Activated naive CD8-positive, alpha-beta T cell treated with anti-CD3 and anti-CD28 coated beads for 36 hours (primary cell): ENCODE data around the gene LAMA3. TPM values are rescaled to one million over a fixed set of nuclear protein-coding genes. Genes with fewer than 3 reads are reported as not detected.

Experiments
- DNase-seq: peaks from one replicate; pipeline ENCODE4 v3.0.0; 2021
- H3K27ac Mint-ChIP-seq: one replicate; pipeline ENCODE4 v1.8.0; 2022; ENCODE audit warnings: mild to moderate bottlenecking, moderate library complexity, mixed read lengths
- H3K27me3 Mint-ChIP-seq: one replicate; pipeline ENCODE4 v1.8.0; 2022; ENCODE audit warnings: mild to moderate bottlenecking, mixed read lengths
- H3K36me3 Mint-ChIP-seq: one replicate; pipeline ENCODE4 v1.8.0; 2021; ENCODE audit warnings: mild to moderate bottlenecking, mixed read lengths
- H3K4me1 Mint-ChIP-seq: one replicate; pipeline ENCODE4 v1.8.0; 2021; ENCODE audit warnings: mixed read lengths
- H3K4me3 Mint-ChIP-seq: one replicate; pipeline ENCODE4 v1.8.0; 2022; ENCODE audit warnings: mild to moderate bottlenecking, moderate library complexity, mixed read lengths
- H3K9me3 Mint-ChIP-seq: one replicate; pipeline ENCODE4 v1.8.0; 2022; ENCODE audit warnings: mixed read lengths
- total RNA-seq, 2 experiments: library from RNA; stranded (reverse); gene quantifications; one replicate each; pipeline ENCODE4 v1.2.3, GENCODE V29; 2021

LAMA3 gene
- total RNA-seq, 2 experiments from 2014 or later, result 0.31 to 0.42 TPM

DNA sequence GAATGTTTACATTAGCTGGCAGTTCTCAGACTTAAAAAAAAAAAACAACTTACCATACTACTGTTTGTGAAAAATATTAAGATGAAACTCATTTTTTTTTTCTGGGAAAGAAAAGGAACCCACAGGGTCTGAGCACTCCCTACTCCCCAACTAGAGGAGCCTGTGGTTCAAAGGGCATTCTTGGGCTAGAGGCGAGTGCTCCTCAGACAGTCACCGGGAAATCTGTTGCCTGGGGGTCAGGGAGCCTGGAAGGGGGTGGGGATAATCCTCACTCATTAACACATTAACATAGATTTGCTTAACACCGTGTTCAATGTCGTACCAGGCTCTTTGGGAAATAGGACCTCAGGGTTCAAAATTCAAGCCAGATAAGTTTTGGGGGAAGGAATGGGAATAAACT is 57.6 kb downstream of the LAMA3 start:
- no peaks in the 10 kb centered on the region for H3K36me3 Mint-ChIP-seq
- no peaks in the 10 kb centered on the region for H3K4me1 Mint-ChIP-seq
- no peak overlapping the region for H3K27ac Mint-ChIP-seq
- no peak overlapping the region for H3K4me3 Mint-ChIP-seq
- no peaks in the 10 kb centered on the region for H3K9me3 Mint-ChIP-seq
- H3K27me3 Mint-ChIP-seq, result peaks cover 6% of the 10 kb centered on the region
- no peak for DNase-seq

DNA sequence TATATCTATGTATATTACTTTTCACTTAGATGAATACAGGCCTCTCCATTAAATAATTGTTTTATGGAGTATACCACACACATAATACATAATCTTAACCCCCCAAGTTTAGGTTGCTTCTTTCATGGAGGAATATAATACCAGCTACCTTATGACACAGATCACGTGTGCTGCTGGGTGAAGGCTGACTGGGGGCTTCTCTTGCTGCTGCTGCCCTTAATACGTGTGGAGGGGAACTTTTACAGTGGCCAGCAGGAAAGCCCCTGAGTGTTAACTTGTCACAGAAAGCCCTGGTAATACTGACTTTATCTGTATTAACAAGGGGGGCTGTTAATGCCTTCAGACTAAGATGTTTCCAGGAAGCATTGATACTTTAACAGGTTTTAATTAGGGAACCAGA is 63.1 kb downstream of the LAMA3 start:
- Mint-ChIP-seq H3K27me3 (no peaks in the 10 kb centered on the region), H3K27ac (no peak overlapping the region), H3K4me1 (no peaks in the 10 kb centered on the region), H3K4me3 (no peak overlapping the region), H3K36me3 (no peaks in the 10 kb centered on the region), H3K9me3 (no peaks in the 10 kb centered on the region)
- DNase-seq, result no peak

DNA sequence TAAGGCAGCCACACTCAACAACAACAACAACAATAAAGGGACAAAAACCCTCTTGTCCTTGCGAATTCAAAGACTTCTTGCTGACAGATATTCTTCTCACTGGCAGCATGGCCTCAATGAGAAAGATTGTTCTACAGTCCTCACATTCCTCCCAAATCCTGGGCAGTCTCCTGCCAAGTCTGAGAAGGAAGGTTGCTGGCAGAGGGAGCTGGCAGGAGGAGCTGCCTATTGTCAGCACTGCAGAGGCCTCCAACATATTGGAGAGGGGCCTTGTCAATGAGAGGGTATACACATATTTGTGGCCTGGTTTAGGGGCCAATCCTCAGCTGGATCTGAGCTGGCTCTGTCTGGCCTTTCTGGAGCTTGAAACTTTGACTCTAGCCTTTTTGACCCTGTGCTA is 63.5 kb downstream of the LAMA3 start:
- no peaks in the 10 kb centered on the region for H3K4me1 Mint-ChIP-seq
- no peak for DNase-seq
- H3K36me3 Mint-ChIP-seq, result no peaks in the 10 kb centered on the region
- no peak overlapping the region for H3K27ac Mint-ChIP-seq
- no peak overlapping the region for H3K4me3 Mint-ChIP-seq
- H3K27me3 Mint-ChIP-seq, result no peaks in the 10 kb centered on the region
- no peaks in the 10 kb centered on the region for H3K9me3 Mint-ChIP-seq

DNA sequence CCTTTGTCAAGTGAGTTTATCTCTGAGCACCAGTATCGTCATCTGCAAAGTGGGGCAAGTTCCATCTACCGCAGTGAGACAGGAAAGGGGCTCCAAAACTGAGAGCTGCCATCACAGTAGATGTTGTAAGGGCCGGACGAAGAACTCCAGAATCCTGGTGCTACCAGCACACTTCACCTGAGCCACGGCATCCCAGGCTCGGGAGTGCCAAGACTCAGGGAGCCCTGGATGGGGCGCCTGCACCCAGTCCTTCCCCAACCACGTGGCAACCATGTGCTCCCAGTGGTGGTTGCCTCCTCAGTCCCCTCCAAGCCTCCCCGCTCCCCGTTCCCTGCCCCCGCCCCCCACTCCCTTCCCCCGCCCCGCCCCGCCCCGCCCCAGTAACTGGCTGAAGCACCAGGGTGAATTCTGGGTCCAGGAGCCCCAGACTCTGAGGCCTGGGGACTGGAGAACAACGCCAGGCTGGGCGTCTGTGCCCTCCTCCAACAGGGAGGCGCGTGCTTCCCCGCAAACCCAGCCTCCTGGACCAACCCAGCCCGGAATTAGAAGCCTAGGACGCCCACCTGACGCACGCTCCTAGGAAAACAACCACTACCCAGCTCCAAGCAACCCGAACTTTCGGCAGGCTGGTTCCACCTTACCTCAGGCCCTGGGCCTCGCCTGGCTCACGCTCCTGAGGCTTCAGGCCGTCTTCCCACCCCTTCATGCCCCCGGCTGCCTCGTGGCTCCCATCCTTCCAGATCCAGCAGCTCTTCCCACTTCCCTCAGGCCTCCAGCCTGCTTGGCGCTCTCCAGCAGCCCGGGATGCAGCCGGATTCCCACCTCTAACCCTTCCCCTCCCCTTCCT is 67.6 kb downstream of the LAMA3 start:
- no peak for DNase-seq
- H3K4me3 Mint-ChIP-seq, result no peak overlapping the region
- no peaks in the 10 kb centered on the region for H3K9me3 Mint-ChIP-seq
- H3K27me3 Mint-ChIP-seq, result no peaks in the 10 kb centered on the region
- H3K4me1 Mint-ChIP-seq, result no peaks in the 10 kb centered on the region
- H3K36me3 Mint-ChIP-seq, result no peaks in the 10 kb centered on the region
- no peak overlapping the region for H3K27ac Mint-ChIP-seq

DNA sequence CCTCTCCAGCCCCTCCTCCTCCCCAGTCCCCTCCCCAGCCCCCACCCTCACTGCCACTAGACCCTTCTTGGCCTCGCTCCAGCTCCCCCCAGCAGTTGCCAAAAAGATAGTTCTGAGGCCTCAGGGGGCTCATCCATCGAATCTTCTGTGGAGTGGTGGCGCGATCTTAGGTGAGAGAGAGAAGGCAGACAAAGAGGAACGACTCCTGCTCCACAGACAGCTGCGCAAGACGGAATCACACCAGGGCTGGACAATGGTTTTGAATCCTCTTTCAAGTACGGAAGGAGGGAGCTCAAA is 68.1 kb downstream of the LAMA3 start:
- Mint-ChIP-seq H3K27ac (no peak overlapping the region), H3K36me3 (no peaks in the 10 kb centered on the region), H3K4me1 (no peaks in the 10 kb centered on the region)

DNA sequence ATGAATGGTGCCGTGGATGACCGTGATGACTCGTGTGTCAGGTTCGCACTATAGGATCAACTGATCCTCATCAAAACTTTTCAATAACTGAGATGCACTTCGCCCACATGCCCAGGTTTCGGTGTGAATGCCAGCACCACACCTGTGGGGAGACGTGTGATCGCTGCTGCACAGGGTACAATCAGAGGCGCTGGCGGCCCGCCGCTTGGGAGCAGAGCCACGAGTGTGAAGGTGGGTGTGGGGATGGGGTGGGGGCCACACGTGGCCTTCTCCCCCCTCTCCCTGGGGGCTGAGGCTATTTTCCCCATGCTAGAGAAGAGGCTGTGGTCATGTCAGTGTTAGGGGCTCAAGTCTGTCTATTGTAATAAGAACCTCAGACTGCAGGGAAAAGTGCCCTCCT is 69.0 kb downstream of the LAMA3 start:
- Mint-ChIP-seq H3K4me3 (no peak overlapping the region), H3K27ac (no peak overlapping the region), H3K9me3 (no peaks in the 10 kb centered on the region), H3K36me3 (no peaks in the 10 kb centered on the region), H3K4me1 (no peaks in the 10 kb centered on the region), H3K27me3 (no peaks in the 10 kb centered on the region)
- DNase-seq, result no peak

More for the DNA sequence above, 68.1 kb downstream of the LAMA3 start:
- no peak overlapping the region for H3K4me3 Mint-ChIP-seq
- no peaks in the 10 kb centered on the region for H3K9me3 Mint-ChIP-seq
- DNase-seq, result no peak
- no peaks in the 10 kb centered on the region for H3K27me3 Mint-ChIP-seq

DNA sequence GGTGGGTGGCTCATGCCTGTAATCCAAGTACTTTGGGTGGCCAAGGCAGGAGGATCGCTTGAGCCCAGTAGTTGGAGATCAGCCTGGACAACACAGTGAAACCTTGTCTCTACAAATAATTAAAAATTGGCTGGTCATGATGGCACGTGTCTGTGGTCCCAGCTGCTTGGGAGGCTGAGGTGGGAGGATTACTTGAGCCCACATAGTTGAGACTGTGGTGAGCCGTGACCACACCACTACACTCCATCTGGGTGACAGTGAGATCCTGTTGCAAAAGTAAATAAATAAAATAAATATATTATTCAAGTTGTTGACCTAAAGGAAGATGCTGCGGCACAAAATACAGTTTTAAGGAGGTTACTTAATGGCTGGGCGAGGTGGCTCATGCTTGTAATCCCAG is 72.7 kb downstream of the LAMA3 start:
- no peak overlapping the region for H3K4me3 Mint-ChIP-seq
- no peaks in the 10 kb centered on the region for H3K9me3 Mint-ChIP-seq
- H3K36me3 Mint-ChIP-seq, result no peaks in the 10 kb centered on the region
- H3K4me1 Mint-ChIP-seq, result no peaks in the 10 kb centered on the region
- H3K27ac Mint-ChIP-seq, result no peak overlapping the region
- no peak for DNase-seq
- peaks cover 5% of the 10 kb centered on the region for H3K27me3 Mint-ChIP-seq

DNA sequence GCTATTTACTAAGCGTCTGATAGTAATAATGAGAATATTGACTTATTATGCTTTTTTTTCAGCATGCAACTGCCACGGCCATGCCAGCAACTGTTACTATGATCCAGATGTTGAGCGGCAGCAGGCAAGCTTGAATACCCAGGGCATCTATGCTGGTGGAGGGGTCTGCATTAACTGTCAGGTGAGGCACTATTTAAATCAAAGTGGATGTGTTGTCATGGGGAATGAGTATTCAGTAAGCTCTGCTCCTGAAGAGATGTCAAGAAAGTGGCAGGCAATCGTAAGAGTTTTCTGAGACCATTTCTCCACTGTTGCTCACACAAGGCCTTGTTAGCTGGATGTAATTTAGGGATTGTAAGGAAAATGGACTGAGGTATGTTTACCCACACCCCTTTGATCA is 74.1 kb downstream of the LAMA3 start:
- H3K27ac Mint-ChIP-seq, result no peak overlapping the region
- H3K36me3 Mint-ChIP-seq, result no peaks in the 10 kb centered on the region
- DNase-seq, result no peak
- no peak overlapping the region for H3K4me3 Mint-ChIP-seq
- H3K27me3 Mint-ChIP-seq, result peaks cover 7% of the 10 kb centered on the region
- H3K9me3 Mint-ChIP-seq, result peaks cover 6% of the 10 kb centered on the region
- H3K4me1 Mint-ChIP-seq, result no peaks in the 10 kb centered on the region

DNA sequence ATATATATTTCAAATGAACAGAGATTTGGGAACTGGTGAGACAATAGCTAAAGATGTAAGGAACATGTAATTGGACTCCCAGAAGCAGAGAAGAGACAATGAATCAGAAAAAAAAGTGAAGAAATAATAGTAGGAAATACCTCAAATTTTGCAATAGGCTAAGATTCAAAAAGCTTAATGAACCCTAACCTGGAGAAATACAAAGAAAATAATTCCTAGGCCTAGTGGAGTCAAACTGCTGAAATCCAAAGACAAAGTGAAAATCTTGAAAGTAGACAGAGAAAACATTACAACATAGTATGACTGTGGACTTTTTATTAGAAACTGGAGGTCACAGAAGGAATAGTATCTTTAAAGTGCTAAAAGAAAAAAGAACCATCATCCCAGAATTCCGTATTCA is 76.7 kb downstream of the LAMA3 start:
- Mint-ChIP-seq H3K27ac (no peak overlapping the region), H3K9me3 (peaks cover 10% of the 10 kb centered on the region), H3K36me3 (no peaks in the 10 kb centered on the region), H3K4me3 (no peak overlapping the region), H3K27me3 (peaks cover 7% of the 10 kb centered on the region), H3K4me1 (no peaks in the 10 kb centered on the region)
- DNase-seq, result no peak

DNA sequence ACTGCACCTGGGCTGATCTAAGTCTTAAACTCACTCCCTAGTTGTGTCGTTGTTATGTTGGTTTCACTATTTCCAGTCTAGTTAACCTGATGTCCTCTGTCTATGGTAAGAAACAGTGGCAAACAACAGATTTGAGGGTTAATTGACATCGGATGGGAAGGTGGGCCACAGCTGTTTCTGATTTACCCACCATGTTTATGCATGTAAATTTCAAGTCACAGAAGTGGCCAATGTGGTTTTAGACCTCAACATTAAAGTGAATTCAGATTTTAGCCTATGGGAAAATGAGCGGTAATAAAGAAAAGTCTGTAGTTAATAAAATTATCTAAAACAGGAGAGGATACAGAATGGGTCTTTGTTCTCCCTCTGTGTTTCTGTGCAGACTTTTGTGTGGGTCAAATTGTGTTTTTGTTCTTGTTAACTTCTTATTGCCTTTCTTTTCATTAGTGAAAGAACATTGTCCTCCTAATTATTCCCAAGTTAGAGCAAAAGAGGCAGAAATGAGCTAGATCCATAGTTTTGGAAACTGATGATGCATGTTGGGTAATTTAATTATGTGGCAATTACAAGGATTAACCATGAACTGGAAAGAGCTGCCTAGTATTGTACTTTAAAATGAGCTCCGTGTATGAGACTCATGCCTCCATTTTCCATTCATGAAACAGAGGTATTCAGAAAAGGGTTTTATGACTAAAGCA is 83.2 kb downstream of the LAMA3 start:
- Mint-ChIP-seq H3K9me3 (peaks cover 10% of the 10 kb centered on the region), H3K27ac (no peak overlapping the region), H3K4me3 (no peak overlapping the region), H3K4me1 (no peaks in the 10 kb centered on the region), H3K36me3 (no peaks in the 10 kb centered on the region), H3K27me3 (no peaks in the 10 kb centered on the region)
- DNase-seq, result no peak

DNA sequence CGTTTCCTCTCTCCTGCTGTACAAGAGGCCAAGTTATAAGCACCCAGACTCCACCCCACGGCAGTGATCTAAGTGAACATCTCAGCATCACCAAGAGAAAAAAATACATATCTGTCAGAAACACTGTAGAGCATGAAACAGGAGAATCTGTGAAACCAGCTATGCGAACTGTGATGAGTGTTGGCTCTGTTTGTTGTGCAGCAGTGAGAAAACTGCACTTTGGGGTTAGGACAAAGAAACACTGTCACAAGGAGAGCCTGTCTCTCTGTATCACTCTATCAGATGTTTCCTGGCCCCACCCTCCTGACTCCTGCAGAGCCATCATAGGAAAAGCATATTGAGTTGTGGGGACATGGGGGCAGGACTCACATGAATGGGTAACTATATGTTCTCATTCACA is 87.1 kb downstream of the LAMA3 start:
- Mint-ChIP-seq H3K36me3 (no peaks in the 10 kb centered on the region), H3K9me3 (no peaks in the 10 kb centered on the region), H3K4me3 (no peak overlapping the region), H3K27me3 (peaks cover 3% of the 10 kb centered on the region), H3K27ac (no peak overlapping the region), H3K4me1 (no peaks in the 10 kb centered on the region)
- DNase-seq, result no peak

DNA sequence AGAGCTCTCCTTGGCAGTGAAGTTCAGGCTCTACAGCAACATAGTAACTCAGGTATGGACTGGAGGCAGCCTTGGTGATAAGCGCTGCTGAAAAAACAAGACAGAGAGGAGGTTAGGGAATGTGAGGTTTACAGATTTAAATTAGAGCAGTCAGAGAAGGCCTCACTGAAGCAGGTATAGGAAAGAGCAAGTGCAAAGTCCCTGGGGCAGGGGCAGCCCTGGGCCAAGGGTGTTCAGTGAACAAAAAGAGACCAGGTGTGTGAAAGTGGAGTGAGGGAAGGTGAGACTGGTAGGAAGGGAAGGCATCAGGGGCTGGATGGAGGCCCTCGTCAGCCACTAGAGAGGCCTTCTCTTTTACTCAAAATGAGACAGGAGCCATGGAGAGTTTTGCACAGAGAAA is 89.6 kb downstream of the LAMA3 start:
- Mint-ChIP-seq H3K27me3 (peaks cover 3% of the 10 kb centered on the region), H3K36me3 (no peaks in the 10 kb centered on the region), H3K9me3 (no peaks in the 10 kb centered on the region), H3K4me1 (no peaks in the 10 kb centered on the region), H3K27ac (no peak overlapping the region), H3K4me3 (no peak overlapping the region)
- no peak for DNase-seq

DNA sequence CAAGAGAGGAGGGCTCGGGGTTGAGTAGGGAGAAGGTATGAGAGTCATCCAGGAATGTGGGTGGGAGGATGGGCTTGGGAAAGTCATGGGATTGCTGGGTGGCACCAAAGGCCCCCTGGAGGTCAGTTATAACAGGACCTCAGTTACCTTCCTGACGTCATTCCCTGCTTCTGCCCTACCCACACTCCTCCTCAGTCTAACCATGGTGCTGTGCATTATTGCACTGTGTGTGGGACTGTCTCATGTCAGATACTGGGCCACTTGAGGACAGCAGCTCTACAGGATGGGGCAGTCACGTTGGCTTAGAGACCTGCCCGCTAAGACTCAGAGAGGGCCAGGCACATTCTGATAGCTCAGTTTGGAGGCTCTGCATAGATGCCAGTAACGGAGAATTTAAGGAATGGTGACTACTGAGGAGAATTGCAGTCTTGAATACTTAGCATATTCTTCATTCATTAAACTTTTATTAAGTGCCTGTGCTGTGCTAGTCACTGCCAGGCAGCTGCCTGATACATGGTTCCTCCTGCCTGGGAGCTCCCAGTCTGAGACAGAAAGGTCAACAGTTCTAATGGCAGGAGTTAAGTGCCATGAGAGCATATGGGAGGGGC is 90.5 kb downstream of the LAMA3 start:
- no peak for DNase-seq
- Mint-ChIP-seq H3K4me3 (no peak overlapping the region), H3K4me1 (no peaks in the 10 kb centered on the region), H3K27me3 (peaks cover 3% of the 10 kb centered on the region), H3K9me3 (no peaks in the 10 kb centered on the region), H3K36me3 (no peaks in the 10 kb centered on the region), H3K27ac (no peak overlapping the region)

DNA sequence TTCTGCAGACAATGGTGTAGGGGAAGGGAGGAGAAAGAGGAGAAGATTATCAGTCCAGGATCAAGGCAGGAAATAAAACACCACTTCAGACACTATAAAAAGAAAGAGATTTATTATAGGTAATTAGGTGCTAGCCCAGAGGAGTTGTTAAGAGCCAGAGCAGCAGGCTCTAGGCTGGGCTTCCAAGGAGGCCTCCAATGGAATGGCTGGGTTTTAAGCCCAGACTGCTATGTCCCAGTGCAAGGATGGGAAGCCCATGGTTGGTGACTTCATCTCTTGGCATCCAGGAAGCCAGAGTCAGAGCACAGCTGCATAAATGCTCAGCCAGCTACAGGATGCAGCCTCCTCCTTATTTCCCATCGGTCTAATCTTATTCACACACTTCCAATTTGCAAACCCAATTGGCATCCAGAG is 95.6 kb downstream of the LAMA3 start:
- peaks cover 6% of the 10 kb centered on the region for H3K27me3 Mint-ChIP-seq
- H3K27ac Mint-ChIP-seq, result no peak overlapping the region
- no peak overlapping the region for H3K4me3 Mint-ChIP-seq
- no peak for DNase-seq
- no peaks in the 10 kb centered on the region for H3K36me3 Mint-ChIP-seq
- no peaks in the 10 kb centered on the region for H3K4me1 Mint-ChIP-seq
- H3K9me3 Mint-ChIP-seq, result peaks cover 10% of the 10 kb centered on the region

DNA sequence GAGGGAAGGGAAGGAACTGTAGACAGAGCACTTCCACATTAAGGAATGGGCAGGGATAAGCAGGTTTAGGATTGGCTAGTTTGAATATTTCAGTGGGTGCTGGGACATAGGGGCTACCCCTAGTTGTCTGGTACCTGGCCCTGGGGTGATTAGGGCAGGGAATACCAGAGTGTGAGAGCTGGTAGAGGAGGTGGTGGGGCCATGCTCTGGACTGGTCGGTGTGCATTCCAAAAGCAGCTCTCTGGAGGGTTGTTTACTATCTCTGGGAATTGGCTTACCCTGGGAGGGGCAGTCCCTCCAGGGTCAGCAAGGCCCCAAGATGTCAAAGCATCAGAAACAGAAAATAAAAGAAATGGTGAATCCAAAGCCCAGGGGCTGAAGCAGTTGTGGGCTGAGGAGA is 103.8 kb downstream of the LAMA3 start:
- no peak for DNase-seq
- Mint-ChIP-seq H3K4me1 (no peaks in the 10 kb centered on the region), H3K36me3 (no peaks in the 10 kb centered on the region), H3K27ac (no peak overlapping the region), H3K4me3 (no peak overlapping the region), H3K27me3 (no peaks in the 10 kb centered on the region), H3K9me3 (peaks cover 2% of the 10 kb centered on the region)
